ENCODE measurements around the gene SAGE1. TPM values are rescaled to one million over a fixed set of nuclear protein-coding genes. Genes with fewer than 3 reads are reported as not detected.
"Not testable (repeated sequence)": the region's sequence is repeated elsewhere in the genome, so short reads cannot be mapped to it uniquely, and the experiment has no call there.

Gene SAGE1, protein sequence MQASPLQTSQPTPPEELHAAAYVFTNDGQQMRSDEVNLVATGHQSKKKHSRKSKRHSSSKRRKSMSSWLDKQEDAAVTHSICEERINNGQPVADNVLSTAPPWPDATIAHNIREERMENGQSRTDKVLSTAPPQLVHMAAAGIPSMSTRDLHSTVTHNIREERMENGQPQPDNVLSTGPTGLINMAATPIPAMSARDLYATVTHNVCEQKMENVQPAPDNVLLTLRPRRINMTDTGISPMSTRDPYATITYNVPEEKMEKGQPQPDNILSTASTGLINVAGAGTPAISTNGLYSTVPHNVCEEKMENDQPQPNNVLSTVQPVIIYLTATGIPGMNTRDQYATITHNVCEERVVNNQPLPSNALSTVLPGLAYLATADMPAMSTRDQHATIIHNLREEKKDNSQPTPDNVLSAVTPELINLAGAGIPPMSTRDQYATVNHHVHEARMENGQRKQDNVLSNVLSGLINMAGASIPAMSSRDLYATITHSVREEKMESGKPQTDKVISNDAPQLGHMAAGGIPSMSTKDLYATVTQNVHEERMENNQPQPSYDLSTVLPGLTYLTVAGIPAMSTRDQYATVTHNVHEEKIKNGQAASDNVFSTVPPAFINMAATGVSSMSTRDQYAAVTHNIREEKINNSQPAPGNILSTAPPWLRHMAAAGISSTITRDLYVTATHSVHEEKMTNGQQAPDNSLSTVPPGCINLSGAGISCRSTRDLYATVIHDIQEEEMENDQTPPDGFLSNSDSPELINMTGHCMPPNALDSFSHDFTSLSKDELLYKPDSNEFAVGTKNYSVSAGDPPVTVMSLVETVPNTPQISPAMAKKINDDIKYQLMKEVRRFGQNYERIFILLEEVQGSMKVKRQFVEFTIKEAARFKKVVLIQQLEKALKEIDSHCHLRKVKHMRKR
- total RNA-seq, result not detected in 2 replicates
- not detected for total RNA-seq (2013)
- polyA plus RNA-seq, result 0.18 TPM in 1 of 2 replicates, not detected in the other
- 0.26 TPM in 1 of 2 replicates, not detected in the other for polyA minus RNA-seq

DNA sequence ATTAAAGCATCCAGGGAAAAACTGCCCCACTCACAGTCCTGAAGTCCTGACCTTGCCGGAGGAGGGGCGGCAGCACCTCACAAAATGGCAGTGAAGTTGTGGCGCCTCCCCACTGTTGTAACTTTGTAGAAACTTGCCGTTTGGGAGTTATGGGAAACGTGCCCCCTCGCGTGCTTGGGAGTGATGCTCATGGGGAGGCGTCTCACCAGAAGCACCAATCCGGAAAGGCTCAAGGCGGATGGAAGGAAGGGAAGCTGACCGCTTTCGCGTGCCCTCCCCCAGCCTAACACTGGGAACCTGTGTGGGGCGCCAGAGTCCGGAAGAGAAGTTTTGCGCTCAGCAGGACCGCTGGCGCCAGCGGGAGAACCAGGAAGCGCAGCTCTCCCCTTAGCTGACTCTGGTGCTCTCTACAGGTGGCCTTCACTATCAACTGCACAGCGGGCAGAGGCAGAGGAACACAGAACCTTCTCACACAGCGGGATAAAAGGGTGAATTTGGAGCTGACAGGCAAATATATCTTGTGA lies at the start of gene SAGE1, which contains the start of gene CT45A10:
SAGE1 (plus strand) TSS at position 423 of the 524 bp plus-strand sequence. CDS start 2,527 bp downstream, outside the sequence.
CT45A10 (minus strand) TSS at position 151 of the 524 bp plus-strand sequence. CDS start 8,100 bp downstream, outside the sequence.
- Histone ChIP-seq H3K9ac (ENCODE audit: low read length) (no peak within 1 kb of the TSS), H3K9me3 (ENCODE audit: control extremely low read depth in 1 of 3, control insufficient read depth in 2 of 3, insufficient read depth in 1 of 3, low read length in 2 of 3) (no peaks in the 10 kb centered on the region), H3K79me2 (ENCODE audit: control insufficient read depth, insufficient read depth, low read length) (no peaks in the 10 kb centered on the region), H3K27me3 (replicated peaks in 1 of 4; ENCODE audit: control extremely low read depth in 1 of 4, control insufficient read depth in 3 of 4, insufficient read depth in 4 of 4, low read length in 3 of 4) (peaks cover 0 to 4% (median 0%) of the 10 kb centered on the region in 4 experiments), H3K36me3 (replicated peaks in 1 of 2; ENCODE audit: control extremely low read depth in 1 of 2, control insufficient read depth in 1 of 2, extremely low read depth in 1 of 2, insufficient read depth in 2 of 2, low read length in 1 of 2) (no peaks in the 10 kb centered on the region), H4K20me1 (ENCODE audit: control insufficient read depth, insufficient read depth, low read length, poor library complexity, severe bottlenecking) (no peaks in the 10 kb centered on the region), H3K4me2 (replicated peaks; ENCODE audit: low read depth, low read length, poor library complexity, severe bottlenecking) (no peak within 1 kb of the TSS), H3K27ac (ENCODE audit: low read length in 2 of 2) (no peak within 1 kb of the TSS), H3K4me3 (ENCODE audit: control extremely low read depth in 1 of 5, extremely low read depth in 1 of 5, insufficient read depth in 1 of 5, low read depth in 2 of 5, low read length in 4 of 5) (no peak within 1 kb of the TSS), H2AFZ (ENCODE audit: insufficient read depth, low read depth, low read length, poor library complexity, severe bottlenecking) (no peak within 1 kb of the TSS), H3K4me1 (ENCODE audit: control insufficient read depth in 2 of 2, insufficient read depth in 2 of 2, low read length in 2 of 2) (no peaks in the 10 kb centered on the region)
- POLR2A ChIA-PET, result no interaction called here
- Mint-ChIP-seq H3K4me1 (no peaks in the 10 kb centered on the region), H3K4me3 (no peak within 1 kb of the TSS), H3K9me3 (ENCODE audit: insufficient read depth) (no peaks in the 10 kb centered on the region), H3K27me3 (no peaks in the 10 kb centered on the region), H3K27ac (no peak within 1 kb of the TSS)
- DNase-seq (no peak), ATAC-seq (ENCODE audit: low read depth) (no peak)
- no peak for TF ChIP-seq EZH2 (IDR thresholded peaks at IDR 0.05; ENCODE audit: borderline replicate concordance, insufficient read depth, low read depth, low read length, poor library complexity, severe bottlenecking)
- TF ChIP-seq, protein P1, sequence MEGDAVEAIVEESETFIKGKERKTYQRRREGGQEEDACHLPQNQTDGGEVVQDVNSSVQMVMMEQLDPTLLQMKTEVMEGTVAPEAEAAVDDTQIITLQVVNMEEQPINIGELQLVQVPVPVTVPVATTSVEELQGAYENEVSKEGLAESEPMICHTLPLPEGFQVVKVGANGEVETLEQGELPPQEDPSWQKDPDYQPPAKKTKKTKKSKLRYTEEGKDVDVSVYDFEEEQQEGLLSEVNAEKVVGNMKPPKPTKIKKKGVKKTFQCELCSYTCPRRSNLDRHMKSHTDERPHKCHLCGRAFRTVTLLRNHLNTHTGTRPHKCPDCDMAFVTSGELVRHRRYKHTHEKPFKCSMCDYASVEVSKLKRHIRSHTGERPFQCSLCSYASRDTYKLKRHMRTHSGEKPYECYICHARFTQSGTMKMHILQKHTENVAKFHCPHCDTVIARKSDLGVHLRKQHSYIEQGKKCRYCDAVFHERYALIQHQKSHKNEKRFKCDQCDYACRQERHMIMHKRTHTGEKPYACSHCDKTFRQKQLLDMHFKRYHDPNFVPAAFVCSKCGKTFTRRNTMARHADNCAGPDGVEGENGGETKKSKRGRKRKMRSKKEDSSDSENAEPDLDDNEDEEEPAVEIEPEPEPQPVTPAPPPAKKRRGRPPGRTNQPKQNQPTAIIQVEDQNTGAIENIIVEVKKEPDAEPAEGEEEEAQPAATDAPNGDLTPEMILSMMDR (IDR thresholded peaks at IDR 0.05), result no peak
- 100% methylated on average over 2 of the region's 22 CpGs for WGBS (ENCODE audit: insufficient coverage)
- intact Hi-C loops (cut with micrococcal nuclease), result no loop called here
- CTCF ChIA-PET, result no interaction called here

DNA sequence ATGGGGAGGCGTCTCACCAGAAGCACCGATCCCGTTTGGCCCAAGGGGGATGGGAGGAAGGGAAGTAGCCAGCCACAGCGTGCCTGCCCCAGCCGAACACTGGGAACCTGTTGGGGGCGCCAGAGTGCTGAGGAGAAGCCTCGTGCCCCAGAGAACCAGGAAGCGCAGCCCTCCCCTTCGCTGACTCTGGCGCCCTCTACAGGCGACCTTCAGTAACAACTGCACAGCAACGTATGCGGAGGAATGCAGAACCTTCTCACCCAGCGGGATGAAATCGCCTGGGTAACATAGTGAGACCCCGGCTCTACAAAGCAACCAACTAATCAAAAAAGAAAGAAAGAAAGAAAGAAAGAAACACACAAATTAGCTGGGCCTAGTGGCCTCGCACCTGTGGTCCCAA lies 39.1 kb upstream of the SAGE1 start, which contains the start of gene CT45A8:
CT45A8 (minus strand) TSS at position 101 of the 400 bp plus-strand sequence. CDS start 3,755 bp downstream, outside the sequence.
- intact Hi-C loops (cut with micrococcal nuclease); CTCF ChIA-PET; H3K4me1 ChIP-seq (ENCODE audit: control insufficient read depth in 2 of 2, insufficient read depth in 2 of 2, low read length in 2 of 2); H4K20me1 ChIP-seq (ENCODE audit: control insufficient read depth, insufficient read depth, low read length, poor library complexity, severe bottlenecking); POLR2A ChIA-PET; H3K9me3 Mint-ChIP-seq (ENCODE audit: insufficient read depth); H3K27me3 ChIP-seq (replicated peaks in 1 of 4; ENCODE audit: control extremely low read depth in 1 of 4, control insufficient read depth in 3 of 4, insufficient read depth in 4 of 4, low read length in 3 of 4); H3K27me3 Mint-ChIP-seq; H3K9me3 ChIP-seq (ENCODE audit: control extremely low read depth in 1 of 3, control insufficient read depth in 2 of 3, insufficient read depth in 1 of 3, low read length in 2 of 3); H3K4me2 ChIP-seq (replicated peaks; ENCODE audit: low read depth, low read length, poor library complexity, severe bottlenecking); H2AFZ ChIP-seq (ENCODE audit: insufficient read depth, low read depth, low read length, poor library complexity, severe bottlenecking); ATAC-seq (ENCODE audit: low read depth); H3K27ac ChIP-seq (ENCODE audit: low read length in 2 of 2); DNase-seq; H3K36me3 ChIP-seq (replicated peaks in 1 of 2; ENCODE audit: control extremely low read depth in 1 of 2, control insufficient read depth in 1 of 2, extremely low read depth in 1 of 2, insufficient read depth in 2 of 2, low read length in 1 of 2); H3K4me3 Mint-ChIP-seq; H3K4me1 Mint-ChIP-seq; H3K9ac ChIP-seq (ENCODE audit: low read length); H3K4me3 ChIP-seq (ENCODE audit: control extremely low read depth in 1 of 5, extremely low read depth in 1 of 5, insufficient read depth in 1 of 5, low read depth in 2 of 5, low read length in 4 of 5); H3K27ac Mint-ChIP-seq; H3K79me2 ChIP-seq (ENCODE audit: control insufficient read depth, insufficient read depth, low read length): not testable (repeated sequence)
- no CpG with 5 or more reads among the region's 17 CpGs for WGBS (ENCODE audit: insufficient coverage)

DNA sequence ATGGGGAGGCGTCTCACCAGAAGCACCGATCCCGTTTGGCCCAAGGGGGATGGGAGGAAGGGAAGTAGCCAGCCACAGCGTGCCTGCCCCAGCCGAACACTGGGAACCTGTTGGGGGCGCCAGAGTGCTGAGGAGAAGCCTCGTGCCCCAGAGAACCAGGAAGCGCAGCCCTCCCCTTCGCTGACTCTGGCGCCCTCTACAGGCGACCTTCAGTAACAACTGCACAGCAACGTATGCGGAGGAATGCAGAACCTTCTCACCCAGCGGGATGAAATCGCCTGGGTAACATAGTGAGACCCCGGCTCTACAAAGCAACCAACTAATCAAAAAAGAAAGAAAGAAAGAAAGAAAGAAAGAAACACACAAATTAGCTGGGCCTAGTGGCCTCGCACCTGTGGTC lies 21.8 kb upstream of the SAGE1 start, which contains the start of gene CT45A9:
CT45A9 (minus strand) TSS at position 101 of the 400 bp plus-strand sequence. CDS start 3,751 bp downstream, outside the sequence.
- no CpG with 5 or more reads among the region's 17 CpGs for WGBS (ENCODE audit: insufficient coverage)
- ATAC-seq (ENCODE audit: low read depth); CTCF ChIA-PET: not testable (repeated sequence)

More for the DNA sequence above, 21.8 kb upstream of the SAGE1 start, which contains the start of gene CT45A9:
- H2AFZ ChIP-seq (ENCODE audit: insufficient read depth, low read depth, low read length, poor library complexity, severe bottlenecking); H3K4me1 ChIP-seq (ENCODE audit: control insufficient read depth in 2 of 2, insufficient read depth in 2 of 2, low read length in 2 of 2); H3K4me1 Mint-ChIP-seq; H3K27me3 Mint-ChIP-seq; H3K27ac Mint-ChIP-seq; H3K9me3 Mint-ChIP-seq (ENCODE audit: insufficient read depth); H3K4me2 ChIP-seq (replicated peaks; ENCODE audit: low read depth, low read length, poor library complexity, severe bottlenecking); H3K36me3 ChIP-seq (replicated peaks in 1 of 2; ENCODE audit: control extremely low read depth in 1 of 2, control insufficient read depth in 1 of 2, extremely low read depth in 1 of 2, insufficient read depth in 2 of 2, low read length in 1 of 2); H3K79me2 ChIP-seq (ENCODE audit: control insufficient read depth, insufficient read depth, low read length); H3K4me3 ChIP-seq (ENCODE audit: control extremely low read depth in 1 of 5, extremely low read depth in 1 of 5, insufficient read depth in 1 of 5, low read depth in 2 of 5, low read length in 4 of 5); POLR2A ChIA-PET; intact Hi-C loops (cut with micrococcal nuclease); H3K9ac ChIP-seq (ENCODE audit: low read length); H3K9me3 ChIP-seq (ENCODE audit: control extremely low read depth in 1 of 3, control insufficient read depth in 2 of 3, insufficient read depth in 1 of 3, low read length in 2 of 3); H3K4me3 Mint-ChIP-seq; H3K27me3 ChIP-seq (replicated peaks in 1 of 4; ENCODE audit: control extremely low read depth in 1 of 4, control insufficient read depth in 3 of 4, insufficient read depth in 4 of 4, low read length in 3 of 4); DNase-seq; H4K20me1 ChIP-seq (ENCODE audit: control insufficient read depth, insufficient read depth, low read length, poor library complexity, severe bottlenecking); H3K27ac ChIP-seq (ENCODE audit: low read length in 2 of 2): not testable (repeated sequence)
